HepG2 (cell line): ENCODE data around the gene GRIN3A. TPM values are rescaled to one million over a fixed set of nuclear protein-coding genes. Genes with fewer than 3 reads are reported as not detected.

Source experiments
- ATAC-seq: fragments of 200-7000 bp; cut with Tn5 transposase; 3 replicates; pipeline ENCODE4 v1.9.1; 2020; ENCODE audit warnings: mild to moderate bottlenecking, moderate library complexity
- BruUV-seq: library from RNA; stranded (reverse); fragments of 400-500 nt; replicated peaks from 2 replicates; lab custom pipeline; 2021; lab: Mats Ljungman, UMichigan
- CTCF ChIA-PET: fragments of 300-600 bp; formaldehyde crosslinking; extraction: SDS; loops from one replicate; lab custom pipeline; 2021; ENCODE audit warnings: low total read pairs, inconsistent platforms, low intra/inter-chr PET ratio; lab: Yijun Ruan, JAX
- POLR2A ChIA-PET: fragments of 350-600 bp; sonication (Branson Sonifier 250); formaldehyde crosslinking; loops from one replicate; lab custom pipeline; 2020; ENCODE audit warnings: antibody characterized with exemption, inconsistent platforms; lab: Yijun Ruan, JAX
- DNase-seq: peaks from one replicate; pipeline ENCODE4 v3.0.0-alpha.2; 2015; ENCODE audit warnings: low spot score
- FAIRE-seq: peaks from 3 replicates; lab custom pipeline; 2011; peaks lifted over from hg19 to GRCh38; lab: Jason Lieb, UNC
- H2AFZ ChIP-seq: one replicate; pipeline ENCODE4 v1.6.1; 2011; ENCODE audit warnings: low read length, inconsistent platforms
- H3K27ac ChIP-seq: fragments of 300-600 bp; 3 replicates; pipeline ENCODE4 v1.8.0; 2011; ENCODE audit warnings: mixed run types, mild to moderate bottlenecking, mixed read lengths, low read length, inconsistent platforms; ENCODE audit not compliant: insufficient read depth; ENCODE audit errors: extremely low read length
- H3K27me3 ChIP-seq, 2 experiments: fragments of 200-600 bp in 1 of 2; 2 replicates in 1 of 2; 3 replicates in 1 of 2; pipeline versions ENCODE4 v1.6.0 to v1.8.0; 2011; ENCODE audit warnings: low read length in 2 of 2, mild to moderate bottlenecking in 2 of 2, moderate library complexity in 2 of 2, inconsistent platforms in 1 of 2; ENCODE audit not compliant: insufficient read depth in 2 of 2, control insufficient read depth in 1 of 2
- H3K36me3 ChIP-seq, 2 experiments: fragments of 200-600 bp in 1 of 2; replicated peaks in 1 of 2; 2 replicates in 1 of 2; 3 replicates in 1 of 2; pipeline versions ENCODE4 v1.5.1 to v1.8.0; 2011; ENCODE audit warnings: low read length in 2 of 2, inconsistent platforms in 1 of 2; ENCODE audit not compliant: insufficient read depth in 2 of 2, control insufficient read depth in 1 of 2
- H3K4me1 ChIP-seq: 2 replicates; pipeline ENCODE4 v1.5.1; 2012; ENCODE audit warnings: low read length, inconsistent platforms; ENCODE audit not compliant: insufficient read depth
- H3K4me2 ChIP-seq: 2 replicates; pipeline ENCODE4 v1.6.0; 2011; ENCODE audit warnings: low read depth, low read length, inconsistent platforms
- H3K4me3 ChIP-seq, 3 experiments: fragments of 200-600 bp in 1 of 3; sonication (generic), shearing (Covaris generic) in 1 of 3; replicated peaks in 1 of 3; 2 replicates each; pipeline ENCODE4 v1.5.1; 2011 to 2016; ENCODE audit warnings: low read length in 3 of 3, inconsistent platforms in 2 of 3, low read depth in 2 of 3, mild to moderate bottlenecking in 2 of 3, control low read depth in 1 of 3, mixed read lengths in 1 of 3; ENCODE audit not compliant: insufficient read depth in 1 of 3
- H3K79me2 ChIP-seq: one replicate; pipeline ENCODE4 v1.6.1; 2011; ENCODE audit warnings: low read length, inconsistent platforms; ENCODE audit not compliant: insufficient read depth
- H3K9ac ChIP-seq: 2 replicates; pipeline ENCODE4 v1.6.0; 2011; ENCODE audit warnings: mild to moderate bottlenecking, low read depth, low read length, inconsistent platforms; ENCODE audit not compliant: insufficient read depth
- H3K9me3 ChIP-seq: 2 replicates; pipeline ENCODE4 v1.5.1; 2012; ENCODE audit warnings: mild to moderate bottlenecking, low read length
- H4K20me1 ChIP-seq: 2 replicates; pipeline ENCODE4 v1.6.0; 2011; ENCODE audit warnings: inconsistent platforms, mild to moderate bottlenecking, low read length, moderate library complexity; ENCODE audit not compliant: insufficient read depth
- AKAP8 ChIP-seq: sonication (generic); formaldehyde crosslinking; IDR thresholded peaks from 2 replicates; pipeline ENCODE4 v1.5.1; 2020; ENCODE audit warnings: mild to moderate bottlenecking, missing genetic modification reagents
- ATF7-NPFF ChIP-seq: sonication (generic); formaldehyde crosslinking; IDR thresholded peaks from 2 replicates; pipeline ENCODE4 v1.8.1; 2023; ENCODE audit warnings: mild to moderate bottlenecking, low read depth, missing genetic modification reagents, moderate library complexity
- ELF4 ChIP-seq: sonication (generic); formaldehyde crosslinking; IDR thresholded peaks from 2 replicates; pipeline ENCODE4 v1.5.0; 2020; ENCODE audit warnings: missing genetic modification reagents, mild to moderate bottlenecking, moderate library complexity, borderline replicate concordance
- FLYWCH1 ChIP-seq: sonication (generic); formaldehyde crosslinking; IDR thresholded peaks from 2 replicates; pipeline ENCODE4 v1.8.1; 2023; ENCODE audit warnings: mild to moderate bottlenecking, missing genetic modification reagents
- JARID2 ChIP-seq: sonication (generic); formaldehyde crosslinking; IDR thresholded peaks from 2 replicates; pipeline ENCODE4 v1.8.1; 2023; ENCODE audit warnings: missing genetic modification reagents, inconsistent platforms; ENCODE audit not compliant: insufficient replicate concordance
- JUND ChIP-seq: sonication (generic); formaldehyde crosslinking; IDR thresholded peaks from 2 replicates; pipeline ENCODE4 v1.8.0; 2022; ENCODE audit warnings: mild to moderate bottlenecking, missing genetic modification reagents
- MIER2 ChIP-seq: IDR thresholded peaks from 2 replicates; pipeline ENCODE4 v1.6.1; 2016; ENCODE audit warnings: missing biosample characterization, missing genetic modification reagents
- MYNN ChIP-seq: sonication (generic); formaldehyde crosslinking; IDR thresholded peaks from 2 replicates; pipeline ENCODE4 v1.4.0; 2020; ENCODE audit warnings: mild to moderate bottlenecking, low read depth, missing genetic modification reagents
- SUZ12 ChIP-seq: fragments of 150-350 bp; IDR thresholded peaks from 2 replicates; pipeline ENCODE4 v1.6.1; 2014; ENCODE audit warnings: low read depth, low read length
- ZNF383 ChIP-seq: sonication (generic); formaldehyde crosslinking; IDR thresholded peaks from 2 replicates; pipeline ENCODE4 v1.4.0; 2020; ENCODE audit warnings: missing genetic modification reagents, mild to moderate bottlenecking, borderline replicate concordance
- WGBS: methylation state at CpG from one replicate; pipeline ENCODE4 v1.1.6; 2017; ENCODE audit warnings: low lambda C conversion rate; 5-methylcytosine and 5-hydroxymethylcytosine counted together
- in situ Hi-C: cut with HindIII; loops from 2 replicates; pipeline ENCODE4 v1.10.0; 2017; ENCODE audit warnings: low pct_unique_long_range_greater_than_20kb; ENCODE audit not compliant: extremely low pct_ligation_motif_present
- intact Hi-C: fragments of 100-400 bp; cut with micrococcal nuclease; formaldehyde crosslinking; loops from one replicate; pipeline ENCODE4 v1.10.0; 2022; ENCODE audit not compliant: unreplicated experiment
- polyA plus RNA-seq, 8 experiments: library from polyadenylated mRNA; depleted of rRNA in 3 of 8; stranded (reverse) in 7 of 8; unstranded in 1 of 8; fragments of >200 nt; fragmentation: Illumina TruSeq in 4 of 8; extraction: Trizol in 4 of 8; gene quantifications; 2 replicates each; pipeline versions ENCODE4 v1.2.1 to v1.2.3, GENCODE V29; 2011 to 2016; ENCODE audit warnings: low read depth in 4 of 8, missing spikeins in 1 of 8, mixed read lengths in 1 of 8; ENCODE audit not compliant: insufficient read depth in 1 of 8
- total RNA-seq, 5 experiments: library from RNA; depleted of rRNA; stranded (reverse); fragments of >200 nt; fragmentation: Illumina TruSeq; extraction: Trizol; gene quantifications; 2 replicates each; pipeline ENCODE4 v1.2.3, GENCODE V29; 2016; ENCODE audit warnings: low read depth in 1 of 5
- TF ChIP-seq, protein P1 (sequence below): sonication (generic); formaldehyde crosslinking; IDR thresholded peaks from 2 replicates; pipeline ENCODE4 v1.8.1; 2023; ENCODE audit warnings: mild to moderate bottlenecking, inconsistent platforms, moderate library complexity, missing genetic modification reagents, borderline replicate concordance
- TF ChIP-seq, protein P2 (sequence below): sonication (generic); formaldehyde crosslinking; IDR thresholded peaks from 2 replicates; pipeline ENCODE4 v1.5.1; 2020; ENCODE audit warnings: missing genetic modification reagents, mild to moderate bottlenecking, borderline replicate concordance
- TF ChIP-seq, protein P3 (sequence below): IDR thresholded peaks from 2 replicates; pipeline ENCODE4 v1.6.1; 2016
- TF ChIP-seq, protein P4 (sequence below): sonication (generic); formaldehyde crosslinking; IDR thresholded peaks from 2 replicates; pipeline ENCODE4 v1.5.0; 2020; ENCODE audit warnings: mild to moderate bottlenecking, missing genetic modification reagents

The GRIN3A gene
- total and polyA plus RNA-seq, 2 of the 13 experiments (the other 11 are each of a cell fraction or from before 2014, with no cell fraction given) = not detected

DNA sequence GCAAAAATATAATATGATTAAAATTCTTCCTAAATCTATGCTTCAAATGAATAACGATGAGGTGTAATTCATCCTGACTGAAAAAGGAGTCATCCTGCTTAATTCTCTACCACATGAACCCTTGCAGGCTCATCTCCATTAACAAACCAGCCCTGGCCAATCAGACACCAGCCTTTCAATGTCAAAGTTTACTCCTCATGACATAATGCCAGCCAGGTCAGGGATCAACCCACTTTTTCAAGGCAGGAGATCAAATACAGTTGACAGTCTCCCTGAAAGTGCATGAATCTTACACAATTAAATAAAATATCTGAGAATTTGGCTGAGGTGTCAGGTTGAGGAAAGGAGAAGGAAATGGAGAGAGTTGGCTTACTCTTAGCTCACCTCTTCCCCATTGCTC is 7.0 kb downstream of the GRIN3A start:
- intact Hi-C loops (no loop called here), in situ Hi-C loops (no loop called here)
- POLR2A ChIA-PET = no interaction called here
- Histone ChIP-seq H3K4me1 (no peaks in the 10 kb centered on the region), H3K9ac (no peak overlapping the region), H3K4me2 (no peak overlapping the region), H3K4me3 (no peak overlapping the region), H3K36me3 (no peaks in the 10 kb centered on the region), H3K27ac (no peak overlapping the region), H4K20me1 (no peaks in the 10 kb centered on the region), H3K27me3 (no peaks in the 10 kb centered on the region), H3K9me3 (no peaks in the 10 kb centered on the region), H3K79me2 (no peaks in the 10 kb centered on the region), H2AFZ (no peak overlapping the region)
- CTCF ChIA-PET = no interaction called here
- FAIRE-seq (no peak), DNase-seq (no peak), ATAC-seq (no peak)
- WGBS = 0% methylated on average over 1 of the region's 1 CpG
- TF ChIP-seq, protein P1, sequence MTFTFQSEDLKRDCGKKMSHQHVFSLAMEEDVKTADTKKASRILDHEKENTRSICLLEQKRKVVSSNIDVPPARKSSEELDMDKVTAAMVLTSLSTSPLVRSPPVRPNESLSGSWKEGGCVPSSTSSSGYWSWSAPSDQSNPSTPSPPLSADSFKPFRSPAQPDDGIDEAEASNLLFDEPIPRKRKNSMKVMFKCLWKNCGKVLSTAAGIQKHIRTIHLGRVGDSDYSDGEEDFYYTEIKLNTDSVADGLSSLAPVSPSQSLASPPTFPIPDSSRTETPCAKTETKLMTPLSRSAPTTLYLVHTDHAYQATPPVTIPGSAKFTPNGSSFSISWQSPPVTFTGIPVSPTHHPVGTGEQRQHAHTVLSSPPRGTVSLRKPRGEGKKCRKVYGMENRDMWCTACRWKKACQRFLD (CRISPR knock-in tag) = no peak
- TF ChIP-seq SUZ12 = no peak
- TF ChIP-seq, protein P2, sequence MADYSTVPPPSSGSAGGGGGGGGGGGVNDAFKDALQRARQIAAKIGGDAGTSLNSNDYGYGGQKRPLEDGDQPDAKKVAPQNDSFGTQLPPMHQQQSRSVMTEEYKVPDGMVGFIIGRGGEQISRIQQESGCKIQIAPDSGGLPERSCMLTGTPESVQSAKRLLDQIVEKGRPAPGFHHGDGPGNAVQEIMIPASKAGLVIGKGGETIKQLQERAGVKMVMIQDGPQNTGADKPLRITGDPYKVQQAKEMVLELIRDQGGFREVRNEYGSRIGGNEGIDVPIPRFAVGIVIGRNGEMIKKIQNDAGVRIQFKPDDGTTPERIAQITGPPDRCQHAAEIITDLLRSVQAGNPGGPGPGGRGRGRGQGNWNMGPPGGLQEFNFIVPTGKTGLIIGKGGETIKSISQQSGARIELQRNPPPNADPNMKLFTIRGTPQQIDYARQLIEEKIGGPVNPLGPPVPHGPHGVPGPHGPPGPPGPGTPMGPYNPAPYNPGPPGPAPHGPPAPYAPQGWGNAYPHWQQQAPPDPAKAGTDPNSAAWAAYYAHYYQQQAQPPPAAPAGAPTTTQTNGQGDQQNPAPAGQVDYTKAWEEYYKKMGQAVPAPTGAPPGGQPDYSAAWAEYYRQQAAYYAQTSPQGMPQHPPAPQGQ (CRISPR knock-in tag) = no peak
- no peak for TF ChIP-seq JARID2 (CRISPR knock-in tag)
- TF ChIP-seq, protein P3, sequence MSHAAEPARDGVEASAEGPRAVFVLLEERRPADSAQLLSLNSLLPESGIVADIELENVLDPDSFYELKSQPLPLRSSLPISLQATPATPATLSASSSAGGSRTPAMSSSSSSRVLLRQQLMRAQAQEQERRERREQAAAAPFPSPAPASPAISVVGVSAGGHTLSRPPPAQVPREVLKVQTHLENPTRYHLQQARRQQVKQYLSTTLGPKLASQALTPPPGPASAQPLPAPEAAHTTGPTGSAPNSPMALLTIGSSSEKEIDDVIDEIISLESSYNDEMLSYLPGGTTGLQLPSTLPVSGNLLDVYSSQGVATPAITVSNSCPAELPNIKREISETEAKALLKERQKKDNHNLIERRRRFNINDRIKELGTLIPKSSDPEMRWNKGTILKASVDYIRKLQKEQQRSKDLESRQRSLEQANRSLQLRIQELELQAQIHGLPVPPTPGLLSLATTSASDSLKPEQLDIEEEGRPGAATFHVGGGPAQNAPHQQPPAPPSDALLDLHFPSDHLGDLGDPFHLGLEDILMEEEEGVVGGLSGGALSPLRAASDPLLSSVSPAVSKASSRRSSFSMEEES (CRISPR knock-in tag) = no peak
- no peak for TF ChIP-seq ZNF383
- no peak for TF ChIP-seq JUND (CRISPR knock-in tag)
- TF ChIP-seq MIER2 = no peak
- TF ChIP-seq AKAP8 (CRISPR knock-in tag) = no peak
- no peak for TF ChIP-seq ELF4 (CRISPR knock-in tag)
- no peak for TF ChIP-seq MYNN
- no peak for TF ChIP-seq FLYWCH1 (CRISPR knock-in tag)
- no peak for TF ChIP-seq ATF7-NPFF (CRISPR knock-in tag)
- TF ChIP-seq, protein P4, sequence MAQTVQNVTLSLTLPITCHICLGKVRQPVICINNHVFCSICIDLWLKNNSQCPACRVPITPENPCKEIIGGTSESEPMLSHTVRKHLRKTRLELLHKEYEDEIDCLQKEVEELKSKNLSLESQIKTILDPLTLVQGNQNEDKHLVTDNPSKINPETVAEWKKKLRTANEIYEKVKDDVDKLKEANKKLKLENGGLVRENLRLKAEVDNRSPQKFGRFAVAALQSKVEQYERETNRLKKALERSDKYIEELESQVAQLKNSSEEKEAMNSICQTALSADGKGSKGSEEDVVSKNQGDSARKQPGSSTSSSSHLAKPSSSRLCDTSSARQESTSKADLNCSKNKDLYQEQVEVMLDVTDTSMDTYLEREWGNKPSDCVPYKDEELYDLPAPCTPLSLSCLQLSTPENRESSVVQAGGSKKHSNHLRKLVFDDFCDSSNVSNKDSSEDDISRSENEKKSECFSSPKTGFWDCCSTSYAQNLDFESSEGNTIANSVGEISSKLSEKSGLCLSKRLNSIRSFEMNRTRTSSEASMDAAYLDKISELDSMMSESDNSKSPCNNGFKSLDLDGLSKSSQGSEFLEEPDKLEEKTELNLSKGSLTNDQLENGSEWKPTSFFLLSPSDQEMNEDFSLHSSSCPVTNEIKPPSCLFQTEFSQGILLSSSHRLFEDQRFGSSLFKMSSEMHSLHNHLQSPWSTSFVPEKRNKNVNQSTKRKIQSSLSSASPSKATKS = no peak
- BruUV-seq = no TSS peak
